Measurements from ENCODE around the gene NUDT1. TPM values are rescaled to one million over a fixed set of nuclear protein-coding genes. Genes with fewer than 3 reads are reported as not detected.

The NUDT1 gene
- total RNA-seq, 1 experiment from 2014 or later = 92.6 TPM

GRCh38 chr7:2258661-2259365 is 16.8 kb downstream of the NUDT1 start:
- TF ChIP-seq, protein P1, sequence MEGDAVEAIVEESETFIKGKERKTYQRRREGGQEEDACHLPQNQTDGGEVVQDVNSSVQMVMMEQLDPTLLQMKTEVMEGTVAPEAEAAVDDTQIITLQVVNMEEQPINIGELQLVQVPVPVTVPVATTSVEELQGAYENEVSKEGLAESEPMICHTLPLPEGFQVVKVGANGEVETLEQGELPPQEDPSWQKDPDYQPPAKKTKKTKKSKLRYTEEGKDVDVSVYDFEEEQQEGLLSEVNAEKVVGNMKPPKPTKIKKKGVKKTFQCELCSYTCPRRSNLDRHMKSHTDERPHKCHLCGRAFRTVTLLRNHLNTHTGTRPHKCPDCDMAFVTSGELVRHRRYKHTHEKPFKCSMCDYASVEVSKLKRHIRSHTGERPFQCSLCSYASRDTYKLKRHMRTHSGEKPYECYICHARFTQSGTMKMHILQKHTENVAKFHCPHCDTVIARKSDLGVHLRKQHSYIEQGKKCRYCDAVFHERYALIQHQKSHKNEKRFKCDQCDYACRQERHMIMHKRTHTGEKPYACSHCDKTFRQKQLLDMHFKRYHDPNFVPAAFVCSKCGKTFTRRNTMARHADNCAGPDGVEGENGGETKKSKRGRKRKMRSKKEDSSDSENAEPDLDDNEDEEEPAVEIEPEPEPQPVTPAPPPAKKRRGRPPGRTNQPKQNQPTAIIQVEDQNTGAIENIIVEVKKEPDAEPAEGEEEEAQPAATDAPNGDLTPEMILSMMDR (IDR thresholded peaks at IDR 0.05) = no peak
- TF ChIP-seq, protein P2, sequence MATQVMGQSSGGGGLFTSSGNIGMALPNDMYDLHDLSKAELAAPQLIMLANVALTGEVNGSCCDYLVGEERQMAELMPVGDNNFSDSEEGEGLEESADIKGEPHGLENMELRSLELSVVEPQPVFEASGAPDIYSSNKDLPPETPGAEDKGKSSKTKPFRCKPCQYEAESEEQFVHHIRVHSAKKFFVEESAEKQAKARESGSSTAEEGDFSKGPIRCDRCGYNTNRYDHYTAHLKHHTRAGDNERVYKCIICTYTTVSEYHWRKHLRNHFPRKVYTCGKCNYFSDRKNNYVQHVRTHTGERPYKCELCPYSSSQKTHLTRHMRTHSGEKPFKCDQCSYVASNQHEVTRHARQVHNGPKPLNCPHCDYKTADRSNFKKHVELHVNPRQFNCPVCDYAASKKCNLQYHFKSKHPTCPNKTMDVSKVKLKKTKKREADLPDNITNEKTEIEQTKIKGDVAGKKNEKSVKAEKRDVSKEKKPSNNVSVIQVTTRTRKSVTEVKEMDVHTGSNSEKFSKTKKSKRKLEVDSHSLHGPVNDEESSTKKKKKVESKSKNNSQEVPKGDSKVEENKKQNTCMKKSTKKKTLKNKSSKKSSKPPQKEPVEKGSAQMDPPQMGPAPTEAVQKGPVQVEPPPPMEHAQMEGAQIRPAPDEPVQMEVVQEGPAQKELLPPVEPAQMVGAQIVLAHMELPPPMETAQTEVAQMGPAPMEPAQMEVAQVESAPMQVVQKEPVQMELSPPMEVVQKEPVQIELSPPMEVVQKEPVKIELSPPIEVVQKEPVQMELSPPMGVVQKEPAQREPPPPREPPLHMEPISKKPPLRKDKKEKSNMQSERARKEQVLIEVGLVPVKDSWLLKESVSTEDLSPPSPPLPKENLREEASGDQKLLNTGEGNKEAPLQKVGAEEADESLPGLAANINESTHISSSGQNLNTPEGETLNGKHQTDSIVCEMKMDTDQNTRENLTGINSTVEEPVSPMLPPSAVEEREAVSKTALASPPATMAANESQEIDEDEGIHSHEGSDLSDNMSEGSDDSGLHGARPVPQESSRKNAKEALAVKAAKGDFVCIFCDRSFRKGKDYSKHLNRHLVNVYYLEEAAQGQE (IDR thresholded peaks at IDR 0.05; ENCODE audit: insufficient read depth in 1 of 2, low read depth in 2 of 2, low read length in 1 of 2) = no peak
- TF ChIP-seq SIN3A (IDR thresholded peaks at IDR 0.05; ENCODE audit: borderline replicate concordance, insufficient read depth, low read depth, low read length) = no peak
- TF ChIP-seq TCF7L2 (IDR thresholded peaks at IDR 0.05; ENCODE audit: low read depth, low read length) = no peak
- no peak for TF ChIP-seq POLR2AphosphoS5 (IDR thresholded peaks at IDR 0.05; ENCODE audit: low read depth, low read length)
- in situ Hi-C loops (cut with HindIII; ENCODE audit: low pct_unique_long_range_greater_than_20kb, low sequenced_read_pairs) = no loop called here
- no peak for DNase-seq (ENCODE audit: low read depth, low spot score)
- ChIA-PET POLR2A (no interaction called here), CTCF (no interaction called here)
- BruUV-seq (replicated peaks) = no TSS peak
- Histone ChIP-seq H3K36me3 (ENCODE audit: control insufficient read depth, insufficient read depth, low read length) (no peaks in the 10 kb centered on the region; the same call in 1 of the 2 replicates), H3K4me3 (ENCODE audit: low read depth in 2 of 2, low read length in 2 of 2) (no peak overlapping the region), H3K4me1 (ENCODE audit: control insufficient read depth, insufficient read depth, low read length) (peaks cover 3% of the 10 kb centered on the region; the same call in 1 of the 2 replicates), H3K27ac (ENCODE audit: low read length) (no peak overlapping the region), H3K27me3 (ENCODE audit: control insufficient read depth, insufficient read depth, low read length) (no peaks in the 10 kb centered on the region), H3K9me3 (ENCODE audit: control insufficient read depth, insufficient read depth, low read depth, low read length) (no peaks in the 10 kb centered on the region)
- no peak for ATAC-seq
- intact Hi-C loops (cut with micrococcal nuclease; ENCODE audit: unreplicated experiment) = no loop called here

DNA sequence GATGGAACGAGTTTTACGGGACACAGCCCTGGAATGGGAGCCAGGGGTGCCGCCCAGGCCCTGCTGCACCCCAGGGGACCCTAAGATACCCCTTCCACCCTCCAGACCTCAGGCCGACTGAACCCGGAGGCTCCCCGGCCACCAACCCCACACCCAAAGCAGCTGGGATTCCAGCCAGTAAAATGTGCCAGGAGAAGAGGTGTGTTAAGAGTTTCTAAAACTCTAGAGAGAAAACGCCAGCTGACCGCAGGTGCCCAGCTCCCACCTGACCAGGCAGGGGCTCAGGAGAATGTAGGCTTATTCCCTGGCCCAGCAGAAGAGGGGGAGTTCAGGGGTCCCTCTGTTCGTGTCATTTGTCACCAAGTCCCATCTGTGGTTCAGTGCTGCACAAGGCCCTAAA is 17.5 kb downstream of the NUDT1 start:
- DNase-seq (ENCODE audit: low read depth, low spot score) (no peak), ATAC-seq (no peak)
- BruUV-seq (replicated peaks) = no TSS peak
- H3K36me3 ChIP-seq (ENCODE audit: control insufficient read depth, insufficient read depth, low read length) = no peaks in the 10 kb centered on the region; the same call in 1 of the 2 replicates
- intact Hi-C loops (cut with micrococcal nuclease; ENCODE audit: unreplicated experiment) = no loop called here
- in situ Hi-C loops (cut with HindIII; ENCODE audit: low pct_unique_long_range_greater_than_20kb, low sequenced_read_pairs) = no loop called here
- no peak for TF ChIP-seq TCF7L2 (IDR thresholded peaks at IDR 0.05; ENCODE audit: low read depth, low read length)
- TF ChIP-seq, protein P1 (IDR thresholded peaks at IDR 0.05) = no peak
- no peak for TF ChIP-seq POLR2AphosphoS5 (IDR thresholded peaks at IDR 0.05; ENCODE audit: low read depth, low read length)
- TF ChIP-seq SIN3A (IDR thresholded peaks at IDR 0.05; ENCODE audit: borderline replicate concordance, insufficient read depth, low read depth, low read length) = no peak
- TF ChIP-seq, protein P2 (IDR thresholded peaks at IDR 0.05; ENCODE audit: insufficient read depth in 1 of 2, low read depth in 2 of 2, low read length in 1 of 2) = no peak
- no peaks in the 10 kb centered on the region for H3K27me3 ChIP-seq (ENCODE audit: control insufficient read depth, insufficient read depth, low read length)
- peaks cover 3% of the 10 kb centered on the region; the same call in 1 of the 2 replicates for H3K4me1 ChIP-seq (ENCODE audit: control insufficient read depth, insufficient read depth, low read length)
- no peak overlapping the region for H3K4me3 ChIP-seq (ENCODE audit: low read depth in 2 of 2, low read length in 2 of 2)
- no peaks in the 10 kb centered on the region for H3K9me3 ChIP-seq (ENCODE audit: control insufficient read depth, insufficient read depth, low read depth, low read length)
- ChIA-PET CTCF (no interaction called here), POLR2A (no interaction called here)
- H3K27ac ChIP-seq (ENCODE audit: low read length) = no peak overlapping the region
